ENCODE data around the gene PDE3A. TPM values are rescaled to one million over a fixed set of nuclear protein-coding genes. Genes with fewer than 3 reads are reported as not detected.
"Not testable (repeated sequence)": the region's sequence is repeated elsewhere in the genome, so short reads cannot be mapped to it uniquely, and the experiment has no call there.

Gene PDE3A
- total RNA-seq (2014; rRNA removed; shearing (Covaris generic); ENCODE audit: low replicate concordance): 0.10 TPM in 1 of 2 replicates, not detected in the other

DNA sequence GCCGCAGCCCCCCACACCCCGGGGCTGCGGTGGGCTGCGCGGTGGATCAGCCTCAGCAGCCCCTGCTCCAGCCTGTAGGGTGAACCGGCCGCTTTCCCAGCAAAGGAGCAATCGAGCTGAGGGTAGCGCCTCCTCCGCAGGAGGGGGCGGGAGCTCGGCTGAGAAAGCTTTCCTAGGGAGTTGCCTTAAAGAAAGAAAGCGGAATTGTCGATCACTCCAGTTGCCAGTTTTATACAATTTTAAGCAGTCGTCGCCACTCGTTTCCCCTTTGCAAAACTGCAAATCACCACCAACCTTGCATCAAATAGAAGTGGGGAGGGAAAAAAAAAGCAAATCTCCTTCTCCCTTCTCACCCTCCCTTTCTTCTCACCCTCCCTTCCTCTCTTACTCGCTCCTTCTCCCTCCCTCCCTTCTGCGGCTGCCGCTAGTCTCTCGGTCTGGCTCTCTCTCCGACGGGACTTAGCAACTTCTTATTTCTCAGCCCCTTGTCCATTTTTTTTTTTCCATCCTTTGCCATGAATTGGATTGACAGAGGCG, at the start of gene PDE3A:
TSS of gene PDE3A (plus strand) at position 424 of the 537 bp plus-strand sequence. CDS start 748 bp downstream, outside the sequence.
- in situ Hi-C loops (cut with HindIII; ENCODE audit: low pct_unique_long_range_greater_than_20kb, low sequenced_read_pairs): no loop called here
- peak; percentile 79 for DNase-seq (ENCODE audit: low read depth)

DNA sequence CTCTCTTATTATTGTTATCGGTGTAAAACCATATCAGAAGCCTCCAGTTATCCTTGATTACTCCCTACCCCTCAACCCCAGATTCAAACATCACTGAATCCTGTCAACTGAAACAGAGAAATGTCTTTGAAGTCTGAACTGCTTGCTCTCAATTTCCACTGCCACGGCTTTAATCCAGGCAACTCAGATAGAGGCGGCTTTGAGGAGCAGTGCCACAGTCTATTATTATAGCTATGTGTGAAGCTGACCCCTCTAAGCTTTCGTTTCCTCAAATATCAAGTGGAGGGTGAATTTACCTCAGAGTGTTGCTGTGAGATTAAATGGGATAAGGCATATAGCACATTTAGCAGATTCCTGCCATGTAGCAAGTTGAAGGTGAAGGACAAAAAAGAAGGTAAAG, 49.0 kb upstream of the PDE3A start:
- DNase-seq (ENCODE audit: low read depth): no peak
- in situ Hi-C loops (cut with HindIII; ENCODE audit: low pct_unique_long_range_greater_than_20kb, low sequenced_read_pairs): no loop called here

DNA sequence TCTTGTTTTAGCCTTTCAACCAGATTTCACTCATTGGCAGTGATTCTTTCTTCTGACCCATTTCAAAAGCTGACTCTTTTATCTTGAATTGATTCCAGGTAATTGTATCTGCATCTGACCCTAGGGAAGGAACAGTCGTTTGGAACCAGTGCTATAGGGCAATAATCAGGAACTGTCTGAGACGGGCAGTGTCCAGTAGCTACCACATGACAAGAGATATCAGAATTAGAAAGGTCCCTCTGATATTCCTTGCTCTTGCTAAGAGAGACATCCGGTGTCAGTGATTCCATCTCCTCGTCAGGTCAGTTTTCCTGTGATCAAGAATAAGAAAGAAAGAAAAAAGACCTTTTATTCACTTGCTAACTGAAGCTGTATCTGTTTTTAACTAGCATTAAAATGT, 47.8 kb upstream of the PDE3A start:
- in situ Hi-C loops (cut with HindIII; ENCODE audit: low pct_unique_long_range_greater_than_20kb, low sequenced_read_pairs): no loop called here
- DNase-seq (ENCODE audit: low read depth): no peak

GRCh38 chr12:20330826-20331505, 37.4 kb upstream of the PDE3A start:
- in situ Hi-C loops (cut with HindIII; ENCODE audit: low pct_unique_long_range_greater_than_20kb, low sequenced_read_pairs); DNase-seq (ENCODE audit: low read depth): not testable (repeated sequence)

- DNase-seq (ENCODE audit: low read depth): peak; percentile 59
- in situ Hi-C loops (cut with HindIII; ENCODE audit: low pct_unique_long_range_greater_than_20kb, low sequenced_read_pairs): no loop called here
Measured at GRCh38 chr12:20339060-20339459, 29.3 kb upstream of the PDE3A start.

- DNase-seq (ENCODE audit: low read depth): peak; percentile 65
- in situ Hi-C loops (cut with HindIII; ENCODE audit: low pct_unique_long_range_greater_than_20kb, low sequenced_read_pairs): no loop called here
Measured at GRCh38 chr12:20342111-20342510, 26.2 kb upstream of the PDE3A start.

GRCh38 chr12:20345866-20346265, 22.5 kb upstream of the PDE3A start:
- in situ Hi-C loops (cut with HindIII; ENCODE audit: low pct_unique_long_range_greater_than_20kb, low sequenced_read_pairs): no loop called here
- DNase-seq (ENCODE audit: low read depth): no peak

DNA sequence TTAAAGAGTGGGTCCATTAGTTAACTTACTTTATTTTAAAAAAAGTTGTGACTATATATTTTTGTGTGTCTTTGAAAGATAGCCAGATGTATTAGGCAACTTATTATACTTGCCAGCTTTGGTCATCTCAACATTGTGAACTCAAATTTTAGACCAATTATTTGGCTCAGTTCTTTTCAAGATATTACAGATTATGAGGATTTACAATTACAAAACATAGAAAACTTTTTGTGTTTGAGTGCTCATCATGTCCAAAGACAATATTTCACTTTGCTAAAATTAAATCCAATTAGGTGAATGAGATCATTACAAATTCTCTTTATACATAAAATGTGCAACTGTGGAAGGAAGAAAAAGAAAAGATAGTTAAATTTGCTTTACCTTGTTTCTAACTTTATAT, 18.3 kb upstream of the PDE3A start:
- in situ Hi-C loops (cut with HindIII; ENCODE audit: low pct_unique_long_range_greater_than_20kb, low sequenced_read_pairs): no loop called here
- no peak for DNase-seq (ENCODE audit: low read depth)

DNA sequence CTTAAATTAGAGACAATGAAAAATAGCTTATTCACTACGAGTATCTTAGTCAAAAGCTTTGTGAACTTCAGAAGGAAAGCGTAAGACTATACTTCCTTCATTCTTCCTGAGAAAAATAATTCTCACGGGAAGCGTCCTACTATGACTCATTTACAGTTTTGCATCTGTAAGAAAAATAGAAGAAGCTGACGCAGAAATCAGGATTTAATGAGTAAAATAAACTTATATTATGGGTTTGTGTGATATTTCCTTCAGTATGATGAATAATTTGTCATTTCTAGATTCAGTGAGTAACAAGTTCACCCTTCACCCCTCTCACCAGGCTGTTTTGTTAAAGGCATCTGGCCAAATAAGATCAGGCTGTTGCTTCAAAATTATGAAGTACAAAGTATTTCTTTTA, 17.8 kb upstream of the PDE3A start:
- in situ Hi-C loops (cut with HindIII; ENCODE audit: low pct_unique_long_range_greater_than_20kb, low sequenced_read_pairs): no loop called here
- DNase-seq (ENCODE audit: low read depth): no peak

DNA sequence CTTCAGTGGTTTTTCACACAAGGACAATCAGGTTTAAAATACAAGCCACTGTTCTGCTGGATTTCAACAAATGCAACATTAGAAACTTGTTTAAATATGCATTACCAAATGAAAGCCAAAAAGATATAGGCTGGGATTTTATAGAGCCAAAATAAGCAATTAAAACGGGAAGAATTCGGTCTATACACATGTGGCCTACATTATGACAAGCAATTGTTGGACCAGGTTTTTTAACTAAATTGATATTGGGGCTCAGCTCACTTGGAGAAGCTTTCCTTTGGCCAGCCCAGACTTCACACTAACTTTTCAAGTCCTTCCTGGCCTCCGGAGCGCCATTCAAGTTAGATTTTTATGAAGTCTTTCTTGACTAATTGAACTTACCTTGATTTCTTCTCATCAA, 16.9 kb upstream of the PDE3A start:
- in situ Hi-C loops (cut with HindIII; ENCODE audit: low pct_unique_long_range_greater_than_20kb, low sequenced_read_pairs): no loop called here
- no peak for DNase-seq (ENCODE audit: low read depth)

GRCh38 chr12:20356048-20356447, 12.3 kb upstream of the PDE3A start:
- in situ Hi-C loops (cut with HindIII; ENCODE audit: low pct_unique_long_range_greater_than_20kb, low sequenced_read_pairs): no loop called here
- no peak for DNase-seq (ENCODE audit: low read depth)

DNA sequence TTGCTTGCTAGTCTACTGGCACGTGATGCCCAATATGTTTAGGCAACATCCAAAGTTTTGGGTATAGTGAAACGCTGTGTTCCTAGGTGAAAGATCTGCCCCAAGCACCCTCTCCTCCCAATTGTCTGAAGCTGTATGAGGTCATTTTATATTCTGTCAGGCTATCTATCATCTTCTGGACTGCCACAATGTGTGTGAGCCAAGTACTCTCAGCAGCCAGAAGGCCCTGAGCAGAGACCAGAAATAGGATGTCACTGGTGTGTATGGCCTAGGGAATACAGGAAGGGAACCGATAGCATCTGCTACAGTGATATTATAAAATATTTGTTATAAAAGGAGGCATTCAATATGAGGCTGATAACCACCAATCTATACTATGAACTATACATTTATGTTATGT, 7.9 kb upstream of the PDE3A start:
- DNase-seq (ENCODE audit: low read depth): no peak
- in situ Hi-C loops (cut with HindIII; ENCODE audit: low pct_unique_long_range_greater_than_20kb, low sequenced_read_pairs): no loop called here

DNA sequence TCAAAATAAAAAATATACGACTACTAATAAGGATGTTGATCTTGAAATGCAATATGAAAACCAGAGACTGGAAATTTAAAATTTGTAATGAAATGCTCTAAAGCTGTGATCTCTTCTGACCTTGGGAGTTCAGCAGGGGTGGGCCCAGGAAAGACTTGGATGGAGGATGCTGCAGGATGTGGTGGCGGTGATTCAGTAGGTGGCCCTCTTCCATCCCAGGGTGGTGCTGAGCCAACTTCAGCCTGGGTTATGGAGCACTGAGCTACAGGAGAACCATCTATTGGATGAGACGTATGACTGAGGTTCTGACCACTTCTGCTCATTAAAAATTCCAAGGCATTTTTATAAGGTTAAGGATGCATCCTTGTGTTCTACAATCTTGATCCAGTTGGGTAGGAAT, 6.9 kb upstream of the PDE3A start:
- in situ Hi-C loops (cut with HindIII; ENCODE audit: low pct_unique_long_range_greater_than_20kb, low sequenced_read_pairs): no loop called here
- no peak for DNase-seq (ENCODE audit: low read depth)

GRCh38 chr12:20364501-20364900, 3.8 kb upstream of the PDE3A start:
- in situ Hi-C loops (cut with HindIII; ENCODE audit: low pct_unique_long_range_greater_than_20kb, low sequenced_read_pairs): no loop called here

GRCh38 chr12:20366776-20367409, 1.4 kb upstream of the PDE3A start:
- DNase-seq (ENCODE audit: low read depth): no peak
- in situ Hi-C loops (cut with HindIII; ENCODE audit: low pct_unique_long_range_greater_than_20kb, low sequenced_read_pairs): no loop called here

More at GRCh38 chr12:20364501-20364900, 3.8 kb upstream of the PDE3A start:
- no peak for DNase-seq (ENCODE audit: low read depth)

- in situ Hi-C loops (cut with HindIII; ENCODE audit: low pct_unique_long_range_greater_than_20kb, low sequenced_read_pairs): no loop called here
- DNase-seq (ENCODE audit: low read depth): no peak
Measured at GRCh38 chr12:20367583-20368113, 689 bp upstream of the PDE3A start.

GRCh38 chr12:20368651-20369304, 441 bp downstream of the PDE3A start:
- in situ Hi-C loops (cut with HindIII; ENCODE audit: low pct_unique_long_range_greater_than_20kb, low sequenced_read_pairs): no loop called here

DNA sequence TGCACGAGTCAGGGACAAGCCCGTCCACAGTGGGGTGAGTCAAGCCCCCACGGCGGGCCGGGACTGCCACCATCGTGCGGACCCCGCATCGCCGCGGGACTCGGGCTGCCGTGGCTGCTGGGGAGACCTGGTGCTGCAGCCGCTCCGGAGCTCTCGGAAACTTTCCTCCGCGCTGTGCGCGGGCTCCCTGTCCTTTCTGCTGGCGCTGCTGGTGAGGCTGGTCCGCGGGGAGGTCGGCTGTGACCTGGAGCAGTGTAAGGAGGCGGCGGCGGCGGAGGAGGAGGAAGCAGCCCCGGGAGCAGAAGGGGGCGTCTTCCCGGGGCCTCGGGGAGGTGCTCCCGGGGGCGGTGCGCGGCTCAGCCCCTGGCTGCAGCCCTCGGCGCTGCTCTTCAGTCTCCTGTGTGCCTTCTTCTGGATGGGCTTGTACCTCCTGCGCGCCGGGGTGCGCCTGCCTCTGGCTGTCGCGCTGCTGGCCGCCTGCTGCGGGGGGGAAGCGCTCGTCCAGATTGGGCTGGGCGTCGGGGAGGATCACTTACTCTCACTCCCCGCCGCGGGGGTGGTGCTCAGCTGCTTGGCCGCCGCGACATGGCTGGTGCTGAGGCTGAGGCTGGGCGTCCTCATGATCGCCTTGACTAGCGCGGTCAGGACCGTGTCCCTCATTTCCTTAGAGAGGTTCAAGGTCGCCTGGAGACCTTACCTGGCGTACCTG, 1.1 kb downstream of the PDE3A start:
- DNase-seq (ENCODE audit: low read depth): peak; percentile 63
- in situ Hi-C loops (cut with HindIII; ENCODE audit: low pct_unique_long_range_greater_than_20kb, low sequenced_read_pairs): no loop called here

More at GRCh38 chr12:20368651-20369304, 441 bp downstream of the PDE3A start:
- peak; percentile 63 for DNase-seq (ENCODE audit: low read depth)
